Erythroblast (primary cell): ENCODE data around the gene TAMM41.

Source experiments
- GATA1 ChIP-seq: IDR thresholded peaks from 2 replicates; pipeline ENCODE4 v1.6.1; 2011; ENCODE audit warnings: low read depth, mild to moderate bottlenecking, control low read depth, low read length, moderate library complexity
- POLR2A ChIP-seq: IDR thresholded peaks from 2 replicates; pipeline ENCODE4 v1.6.1; 2011; ENCODE audit warnings: mild to moderate bottlenecking, low read length

GRCh38 chr3:11780341-11780740 is 66.3 kb downstream of the TAMM41 start:
- TF ChIP-seq POLR2A = no peak
- TF ChIP-seq GATA1 = no peak
